GM19467 (cell line): ENCODE data around the gene MECR.

Experiments used
- ATAC-seq: cut with Tn5 transposase; IDR thresholded peaks from one replicate; pipeline ENCODE4 v1.9.1; 2021; ENCODE audit warnings: mild to moderate bottlenecking, moderate library complexity; ENCODE audit not compliant: unreplicated experiment

MECR gene

GRCh38 chr1:29255134-29255666, 24.5 kb upstream of the MECR start:
- no peak for ATAC-seq

- no peak for ATAC-seq
Observed at GRCh38 chr1:29254346-29254745, 23.6 kb upstream of the MECR start.

GRCh38 chr1:29253180-29253579, 22.4 kb upstream of the MECR start:
- no peak for ATAC-seq

DNA sequence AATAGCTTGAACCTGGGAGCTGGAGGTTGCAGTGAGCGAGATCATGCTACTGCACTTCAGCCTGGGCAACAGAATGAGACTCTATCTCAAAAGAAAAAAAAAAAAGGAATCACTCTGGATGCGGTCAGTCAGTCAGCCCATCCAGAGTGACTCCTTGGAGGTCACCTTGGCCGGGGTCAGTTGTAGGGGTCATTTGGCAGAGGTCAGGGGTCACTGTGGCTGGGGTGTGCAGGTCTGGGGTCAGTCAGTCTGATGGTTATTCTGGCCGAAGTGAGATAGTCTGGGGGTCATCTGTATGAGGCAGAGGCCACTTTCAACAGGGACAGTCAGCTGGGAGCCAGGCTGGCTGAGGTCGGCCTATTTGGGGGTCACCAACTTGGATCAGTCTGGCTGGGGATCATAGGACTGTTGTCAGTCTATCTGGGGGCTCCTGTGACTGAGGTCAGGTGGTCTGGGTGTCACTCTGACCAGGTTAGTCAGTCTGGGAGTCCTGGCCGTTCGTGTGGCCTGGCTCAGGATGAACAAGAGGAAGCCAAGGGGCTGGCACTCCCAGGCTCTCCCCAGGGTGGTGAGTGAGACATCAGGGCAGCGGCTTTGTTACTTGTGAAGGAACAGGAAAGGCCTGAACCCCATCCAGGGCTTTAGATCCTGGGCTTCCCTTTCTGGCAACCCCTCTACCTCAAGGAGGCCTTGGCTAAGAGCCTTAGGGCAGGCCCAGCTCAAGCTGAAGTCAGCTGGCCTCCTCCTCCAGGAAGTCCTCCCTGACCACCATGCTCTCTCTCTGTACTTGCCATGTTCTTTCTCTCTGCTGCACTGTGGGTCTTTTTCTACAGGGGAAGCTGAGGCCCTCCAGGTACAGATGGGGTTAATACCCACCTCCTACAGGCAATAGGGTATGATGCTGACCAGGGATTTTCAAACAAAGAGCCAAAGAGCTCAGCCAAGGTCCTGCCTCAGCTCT, 20.7 kb upstream of the MECR start:
- ATAC-seq, result no peak

DNA sequence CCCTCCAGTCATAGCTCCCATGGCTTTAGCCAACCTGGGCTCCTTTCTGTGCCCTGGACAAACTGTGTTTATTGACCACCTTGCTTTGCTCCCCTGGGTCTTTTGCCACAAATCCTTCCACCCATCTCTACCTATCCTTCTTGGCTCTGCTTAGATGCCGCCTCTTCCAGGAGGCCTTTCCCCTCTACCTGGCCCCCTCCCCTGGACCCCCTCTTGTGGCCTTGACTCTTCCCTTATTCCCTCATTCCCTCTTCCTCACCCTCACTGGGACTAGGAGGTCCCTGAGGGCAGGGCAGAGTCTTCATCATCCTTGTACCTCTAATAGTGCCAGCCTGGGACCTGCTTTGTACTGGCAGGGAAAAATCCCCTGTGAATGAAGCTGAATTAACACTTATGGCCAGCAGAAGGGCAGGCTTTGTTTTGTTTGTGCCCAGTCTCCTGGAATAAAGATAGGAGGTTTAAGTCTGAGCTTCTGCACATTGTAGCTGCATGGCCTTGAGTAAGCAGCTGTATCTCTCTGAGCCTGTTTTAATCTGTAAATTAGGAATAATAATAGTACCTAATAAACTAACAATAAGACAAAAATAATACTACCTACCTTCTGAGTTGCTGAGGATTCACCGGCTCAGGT, 19.3 kb upstream of the MECR start:
- ATAC-seq, result no peak

GRCh38 chr1:29249170-29249691, 18.5 kb upstream of the MECR start:
- no peak for ATAC-seq

GRCh38 chr1:29248409-29248808, 17.7 kb upstream of the MECR start:
- no peak for ATAC-seq

GRCh38 chr1:29247571-29248273, 17.0 kb upstream of the MECR start:
- ATAC-seq, result no peak

DNA sequence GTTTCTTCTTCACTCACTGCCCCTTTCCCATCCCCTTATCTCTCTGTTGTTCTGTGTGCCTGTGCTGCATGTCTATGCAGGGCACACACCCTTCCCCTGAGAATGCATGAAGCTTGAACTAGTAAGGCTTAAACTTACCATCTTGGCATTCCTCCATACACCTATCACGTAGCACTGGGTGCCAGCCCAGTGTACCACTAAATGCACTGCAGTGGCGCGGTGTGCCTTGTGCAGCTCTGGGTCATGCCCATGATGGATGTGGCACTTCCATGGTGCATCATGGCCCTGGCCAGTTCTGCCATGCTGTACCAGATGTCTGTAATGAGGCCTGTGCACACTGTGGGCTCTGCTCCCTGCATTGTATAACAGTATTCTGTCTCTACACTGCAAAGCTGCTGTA, 16.3 kb upstream of the MECR start:
- no peak for ATAC-seq

GRCh38 chr1:29245876-29246275, 15.1 kb upstream of the MECR start:
- ATAC-seq, result no peak

GRCh38 chr1:29245261-29245660, 14.5 kb upstream of the MECR start:
- no peak for ATAC-seq

- ATAC-seq, result no peak
Observed at GRCh38 chr1:29243871-29244200, 13.1 kb upstream of the MECR start.

GRCh38 chr1:29243023-29243870, 12.5 kb upstream of the MECR start:
- no peak for ATAC-seq

DNA sequence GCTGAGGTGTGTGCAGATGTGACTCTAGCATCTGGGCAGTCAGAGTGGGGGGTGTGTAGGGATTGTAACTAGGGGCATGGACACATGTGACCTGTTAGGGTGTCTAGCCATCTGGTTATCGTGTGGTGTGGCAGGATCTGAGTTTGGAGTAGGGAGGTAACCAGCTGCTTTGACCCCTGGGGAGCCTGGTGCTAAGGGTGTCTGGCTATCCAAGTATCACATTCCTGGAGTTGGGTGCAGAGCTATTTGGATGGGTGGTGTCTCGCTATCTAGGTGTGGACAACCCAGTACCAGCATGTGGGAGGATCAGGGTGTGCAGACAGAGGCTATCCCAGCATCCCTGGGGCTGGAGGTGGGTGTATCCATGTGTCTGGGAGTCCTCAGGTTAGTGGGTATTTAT, 10.3 kb upstream of the MECR start:
- no peak for ATAC-seq

DNA sequence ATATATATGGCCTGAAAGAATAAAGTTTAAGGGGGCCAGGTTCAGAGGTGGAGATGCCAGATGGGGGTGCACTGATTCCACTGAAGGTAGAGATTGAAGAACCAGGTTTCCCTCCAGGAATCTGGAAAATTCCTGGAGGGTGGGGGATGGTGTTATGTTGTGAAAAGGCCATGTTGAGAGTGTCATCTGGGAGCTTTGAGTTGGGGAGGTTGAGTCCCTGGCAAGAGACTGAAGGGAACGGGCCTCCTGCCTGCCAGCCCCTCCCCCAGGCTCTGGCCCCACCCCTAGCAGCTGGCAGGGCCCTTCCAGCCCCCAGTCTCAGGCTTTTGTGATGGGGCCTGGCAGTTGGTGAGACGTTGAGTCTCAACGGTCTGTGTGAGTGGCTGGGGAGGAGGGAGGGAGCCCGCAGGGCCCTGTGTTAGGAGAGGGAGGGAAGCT, 9.7 kb upstream of the MECR start:
- no peak for ATAC-seq

DNA sequence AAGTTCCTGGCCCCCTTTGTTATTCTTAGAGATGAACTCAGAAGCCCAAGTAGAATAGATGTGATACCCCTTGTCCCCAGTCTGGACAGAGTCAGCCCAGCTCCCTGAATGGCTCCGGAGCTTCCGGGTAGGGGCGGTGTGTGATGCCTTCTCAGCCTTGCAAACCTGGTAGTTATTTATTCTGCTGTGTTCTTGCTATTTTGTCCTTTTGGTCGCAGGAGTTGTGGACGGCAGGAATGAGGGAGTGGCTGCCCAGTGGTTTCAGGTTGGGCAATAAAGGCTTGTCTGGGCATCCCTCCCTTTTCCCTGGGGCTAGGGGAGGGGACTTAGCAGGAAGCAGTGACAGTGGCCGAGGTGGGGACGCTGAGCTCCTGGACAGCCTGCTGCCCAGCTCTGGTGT, 8.4 kb upstream of the MECR start:
- no peak for ATAC-seq

- ATAC-seq, result no peak
Observed at GRCh38 chr1:29238620-29239002, 7.9 kb upstream of the MECR start.

- no peak for ATAC-seq
Observed at GRCh38 chr1:29237852-29238619, 7.3 kb upstream of the MECR start.

DNA sequence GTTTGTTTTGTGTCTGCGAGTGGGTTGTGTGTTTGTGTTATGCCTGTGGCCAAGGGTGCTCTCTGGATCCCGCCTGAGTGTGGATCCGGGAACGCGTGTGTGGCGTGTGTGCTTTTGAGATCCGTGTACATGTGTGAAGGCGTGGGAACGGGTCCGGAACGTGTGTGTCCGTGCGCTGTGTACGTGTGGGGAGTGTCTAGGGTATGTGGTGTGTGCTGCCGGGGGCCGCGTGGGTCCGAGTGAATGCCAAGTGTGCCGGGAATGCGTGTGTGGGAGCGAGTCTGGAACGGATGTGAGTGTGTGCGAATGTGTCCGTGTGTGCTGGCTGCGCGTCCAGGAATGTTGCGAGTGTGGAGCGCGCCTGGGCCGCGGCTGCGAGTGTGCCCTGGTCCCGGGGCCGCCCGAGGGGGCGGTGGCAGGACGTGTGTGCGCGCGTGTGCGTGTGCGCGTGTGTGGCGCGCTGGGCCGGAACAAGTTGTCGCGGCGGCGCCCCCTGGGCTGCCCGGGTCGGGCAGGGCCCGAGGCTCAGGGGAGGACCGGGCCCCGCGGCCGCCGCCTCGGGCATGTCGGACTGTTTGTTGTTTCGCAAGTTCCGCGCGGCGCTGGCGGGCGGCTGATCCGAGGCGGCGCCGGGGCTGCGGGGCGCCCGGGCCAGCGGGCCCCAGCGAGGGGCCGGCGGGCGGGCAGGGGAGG, 6.5 kb upstream of the MECR start:
- ATAC-seq, result no peak
